Fibroblast of skin of right biceps (primary cell): ENCODE data around the gene ARL6IP5.

Experiments used
- DNase-seq: peaks from one replicate; pipeline ENCODE4 v3.0.0-alpha.2; 2013

Gene ARL6IP5

DNA sequence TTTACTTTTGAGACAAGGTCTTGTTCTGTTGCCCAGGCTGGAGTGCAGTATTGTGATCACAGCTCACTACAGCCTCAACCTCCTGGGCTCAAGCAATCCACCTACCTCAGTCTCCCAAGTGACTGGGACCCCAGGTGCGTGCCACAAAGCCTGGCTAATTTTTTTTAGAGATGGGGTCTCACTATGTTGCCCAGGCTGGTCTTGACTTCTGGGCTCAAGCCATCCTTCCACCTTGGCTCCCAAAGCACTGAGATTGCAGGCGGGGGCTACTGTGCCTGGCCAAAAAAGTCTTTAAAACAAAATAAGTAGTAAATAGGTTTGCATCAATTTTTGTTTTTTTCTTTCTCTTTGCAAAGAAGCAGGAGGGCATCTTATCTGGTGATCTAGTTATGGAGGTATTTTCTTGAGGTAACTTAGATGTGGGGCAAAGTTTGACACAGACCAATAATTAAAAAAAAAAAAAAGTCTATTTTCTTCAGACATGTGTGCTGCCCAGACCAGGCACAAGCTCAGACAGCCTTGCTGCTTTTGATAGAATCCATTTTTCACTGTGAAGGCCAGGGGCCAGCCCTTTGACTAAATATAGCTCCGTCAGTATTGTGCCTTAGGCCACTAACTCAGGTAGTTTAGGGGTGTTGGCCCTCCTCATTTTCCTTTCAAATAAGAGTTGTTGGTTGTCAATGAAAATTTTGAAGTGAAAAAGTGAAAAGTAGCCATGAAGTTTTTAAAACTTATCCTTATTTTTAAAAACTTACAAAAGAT, 2.5 kb downstream of the ARL6IP5 start:
- DNase-seq = no peak

GRCh38 chr3:69088063-69088462, 3.3 kb downstream of the ARL6IP5 start:
- DNase-seq = peak; percentile 52

- peak; percentile 71 for DNase-seq
Measured at GRCh38 chr3:69090021-69090420, 5.3 kb downstream of the ARL6IP5 start.

- no peak for DNase-seq
Measured at GRCh38 chr3:69091389-69092029, 6.8 kb downstream of the ARL6IP5 start.

DNA sequence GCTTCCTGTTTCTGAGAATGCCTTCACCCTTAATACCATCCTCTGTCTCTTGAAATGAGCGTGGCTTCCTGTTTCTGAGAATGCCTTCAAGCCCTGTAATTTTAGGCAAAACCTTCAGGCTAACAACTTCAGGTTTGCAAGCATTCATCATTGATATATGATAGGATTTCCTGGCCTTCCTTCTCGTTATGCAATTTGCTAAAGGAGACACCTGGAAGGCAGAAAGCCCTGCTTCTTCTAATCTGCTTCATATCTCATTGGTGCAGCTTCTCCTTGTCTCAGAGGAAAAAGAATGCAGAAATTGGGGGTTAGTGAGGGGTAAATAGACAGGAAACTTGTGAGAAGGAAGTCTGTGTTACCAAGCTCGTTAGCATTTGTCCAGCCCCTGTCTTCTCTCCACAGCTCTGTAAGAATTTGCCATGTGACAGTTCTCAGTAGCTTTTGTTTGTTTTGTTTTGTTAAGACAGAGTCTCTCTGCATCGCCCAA, 7.3 kb downstream of the ARL6IP5 start:
- no peak for DNase-seq

DNA sequence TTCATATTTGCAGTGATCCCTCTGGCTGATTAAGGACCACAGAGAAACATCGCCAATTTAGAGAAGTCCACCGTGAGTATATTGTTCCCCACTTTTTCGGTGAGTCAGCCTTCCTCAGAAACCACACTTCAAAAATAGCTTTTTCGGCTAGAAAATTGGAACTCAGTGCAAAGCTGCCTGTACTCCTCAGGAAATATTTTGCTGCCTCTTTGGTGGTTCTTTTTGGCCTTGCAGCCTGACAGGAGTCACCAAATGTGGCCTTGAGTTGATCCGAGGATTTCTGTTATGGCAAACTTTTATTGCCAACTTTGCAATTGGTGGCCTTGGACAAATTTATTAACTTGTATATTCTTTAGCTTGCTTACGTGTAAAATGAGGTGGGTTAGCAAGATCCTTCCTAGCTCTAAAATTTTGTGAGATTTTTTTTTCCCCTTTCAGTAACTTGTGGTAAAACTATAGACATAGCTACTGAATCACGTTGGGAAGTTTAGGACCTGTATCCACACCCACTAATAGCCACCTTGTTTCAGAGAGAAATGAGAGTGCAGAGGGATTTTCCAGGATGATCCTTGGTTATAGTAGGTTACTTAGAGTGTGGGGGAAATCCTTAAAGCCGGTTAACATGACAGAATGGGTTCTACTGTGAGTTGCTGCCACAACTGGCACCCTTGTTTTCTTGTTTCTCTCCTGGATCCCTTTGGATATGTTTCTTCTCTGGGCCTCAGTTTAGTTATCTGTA, 9.9 kb downstream of the ARL6IP5 start:
- DNase-seq = peak; percentile 73

DNA sequence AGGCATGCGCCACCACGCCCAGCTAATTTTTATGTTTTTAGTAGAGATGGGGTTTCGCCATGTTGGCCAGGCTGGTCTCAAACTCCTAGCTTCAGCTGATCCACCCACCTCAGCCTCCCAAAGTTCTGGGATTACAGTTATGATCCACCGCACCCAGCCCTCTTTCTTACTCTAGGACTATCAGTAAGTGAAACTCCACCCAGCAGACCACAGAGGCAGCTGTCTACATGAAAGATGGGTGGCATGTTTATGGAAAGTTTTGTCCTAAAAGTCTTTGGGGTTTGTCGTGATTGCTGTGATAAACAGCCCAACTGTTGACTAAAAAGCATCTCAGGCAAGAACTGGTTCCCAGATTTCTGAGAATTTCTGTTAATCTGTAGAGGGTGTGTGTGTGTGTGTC, 10.9 kb downstream of the ARL6IP5 start:
- DNase-seq = no peak

GRCh38 chr3:69096299-69096698, 11.6 kb downstream of the ARL6IP5 start:
- DNase-seq = no peak

DNA sequence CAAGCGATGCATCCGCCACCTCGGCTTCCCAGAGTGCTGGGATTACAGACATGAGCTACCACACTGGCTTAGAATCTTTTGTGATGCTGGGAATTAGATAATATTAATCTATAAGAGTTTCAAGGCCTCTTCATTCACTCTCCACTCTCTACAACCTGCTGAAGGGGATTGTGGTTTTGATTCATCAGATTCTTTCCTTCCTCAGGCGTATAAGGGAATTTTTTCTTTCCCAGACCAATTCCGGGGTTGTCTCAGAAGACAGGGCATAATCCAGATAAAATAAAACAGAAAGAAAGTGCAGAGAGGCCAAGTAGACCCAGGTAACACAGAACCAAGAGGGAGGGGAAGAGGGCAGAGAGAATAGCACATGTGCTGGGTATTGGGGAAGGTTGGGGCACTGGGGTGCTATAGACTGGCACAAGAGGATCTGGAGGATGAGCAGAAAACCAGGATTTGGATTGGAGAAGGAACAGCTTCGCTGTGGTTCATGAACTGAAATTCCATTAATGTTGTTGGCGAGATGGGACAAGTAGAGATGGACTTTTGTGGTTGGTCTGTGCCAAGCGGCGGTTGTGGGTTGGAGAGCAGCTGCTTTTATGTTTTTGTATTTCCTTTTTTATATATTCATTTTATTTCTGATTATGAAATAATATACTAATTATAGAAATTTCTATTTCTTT, 12.8 kb downstream of the ARL6IP5 start:
- no peak for DNase-seq

- DNase-seq = no peak
Measured at GRCh38 chr3:69099576-69099975, 14.8 kb downstream of the ARL6IP5 start.

DNA sequence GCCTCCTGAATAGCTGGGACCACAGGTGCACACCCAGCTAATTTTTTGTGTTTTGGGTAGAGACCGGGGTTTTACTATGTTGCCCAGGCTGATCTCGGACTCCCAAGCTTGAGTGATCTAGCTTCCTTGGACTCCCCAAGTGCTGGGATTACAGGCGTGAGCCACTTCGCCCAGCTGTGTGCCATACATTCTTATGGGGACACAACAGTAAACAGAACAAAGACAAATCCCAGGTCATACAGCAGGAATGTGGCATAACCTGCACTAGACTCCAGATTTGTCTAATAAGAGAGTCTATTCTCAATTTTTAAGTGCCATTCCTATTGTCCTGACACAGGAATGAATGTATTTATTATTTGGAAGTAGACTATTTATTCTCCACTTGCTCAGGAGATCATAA, 17.6 kb downstream of the ARL6IP5 start:
- DNase-seq = no peak

- DNase-seq = no peak
Measured at GRCh38 chr3:69103123-69103522, 18.4 kb downstream of the ARL6IP5 start.

DNA sequence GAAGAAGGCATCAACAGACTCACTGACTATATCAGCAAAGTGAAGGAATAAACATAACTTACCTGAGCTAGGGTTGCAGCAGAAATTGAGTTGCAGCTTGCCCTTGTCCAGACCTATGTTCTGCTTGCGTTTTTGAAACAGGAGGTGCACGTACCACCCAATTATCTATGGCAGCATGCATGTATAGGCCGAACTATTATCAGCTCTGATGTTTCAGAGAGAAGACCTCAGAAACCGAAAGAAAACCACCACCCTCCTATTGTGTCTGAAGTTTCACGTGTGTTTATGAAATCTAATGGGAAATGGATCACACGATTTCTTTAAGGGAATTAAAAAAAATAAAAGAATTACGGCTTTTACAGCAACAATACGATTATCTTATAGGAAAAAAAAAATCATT, 19.8 kb downstream of the ARL6IP5 start:
- no peak for DNase-seq

DNA sequence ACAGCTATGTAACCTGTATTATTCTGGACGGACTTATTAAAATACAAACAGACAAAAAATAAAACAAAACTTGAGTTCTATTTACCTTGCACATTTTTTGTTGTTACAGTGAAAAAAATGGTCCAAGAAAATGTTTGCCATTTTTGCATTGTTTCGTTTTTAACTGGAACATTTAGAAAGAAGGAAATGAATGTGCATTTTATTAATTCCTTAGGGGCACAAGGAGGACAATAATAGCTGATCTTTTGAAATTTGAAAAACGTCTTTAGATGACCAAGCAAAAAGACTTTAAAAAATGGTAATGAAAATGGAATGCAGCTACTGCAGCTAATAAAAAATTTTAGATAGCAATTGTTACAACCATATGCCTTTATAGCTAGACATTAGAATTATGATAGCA, 20.6 kb downstream of the ARL6IP5 start:
- no peak for DNase-seq

DNA sequence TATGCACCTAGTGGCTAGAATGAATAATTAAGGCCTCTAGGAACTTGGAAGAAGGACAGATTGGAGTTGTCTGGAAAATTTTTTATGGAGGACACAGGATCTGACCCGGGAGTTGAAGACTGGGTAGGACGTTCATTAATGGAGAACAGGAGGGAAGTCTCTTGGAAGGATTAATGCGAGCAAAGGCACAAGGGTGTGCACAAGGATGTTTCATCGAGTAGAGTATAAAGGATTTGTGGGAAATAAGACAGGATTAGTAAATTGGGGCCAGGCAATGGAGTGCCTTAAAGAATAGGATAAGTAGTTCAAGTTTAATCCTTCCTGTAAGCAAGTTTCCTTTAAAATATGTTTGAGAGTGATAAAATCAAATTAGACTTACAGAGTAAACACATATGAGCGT, 23.1 kb downstream of the ARL6IP5 start:
- DNase-seq = no peak

- no peak for DNase-seq
Measured at GRCh38 chr3:69108811-69109210, 24.1 kb downstream of the ARL6IP5 start.

DNA sequence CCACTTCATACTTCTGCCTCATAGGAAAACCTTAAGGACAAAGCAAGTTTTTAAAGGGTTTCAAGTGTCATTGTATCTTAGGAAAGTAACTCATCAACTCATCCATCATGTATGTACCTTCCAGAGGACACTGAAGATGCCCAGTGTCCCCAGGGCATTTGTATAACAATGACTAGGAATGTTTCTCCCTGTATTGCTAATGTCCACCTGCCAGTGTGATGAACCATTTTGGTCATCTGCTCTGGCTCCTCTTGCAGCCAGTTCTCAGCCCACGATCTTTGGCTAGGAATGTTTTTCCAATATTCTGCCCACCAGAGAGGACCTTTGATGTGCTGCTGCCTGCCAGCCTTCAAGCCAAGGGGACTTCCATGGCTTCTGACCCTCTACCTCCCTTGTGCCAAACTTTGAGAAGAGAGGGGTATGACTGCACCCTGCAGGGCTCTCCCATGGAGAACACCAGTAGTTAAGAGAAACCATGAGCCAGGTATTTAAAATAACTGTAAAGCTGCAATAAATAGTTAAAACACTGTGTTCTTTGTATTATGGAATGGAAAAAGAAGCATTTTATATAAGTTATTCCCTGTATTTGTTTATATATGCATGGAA, 26.3 kb downstream of the ARL6IP5 start:
- DNase-seq = no peak

DNA sequence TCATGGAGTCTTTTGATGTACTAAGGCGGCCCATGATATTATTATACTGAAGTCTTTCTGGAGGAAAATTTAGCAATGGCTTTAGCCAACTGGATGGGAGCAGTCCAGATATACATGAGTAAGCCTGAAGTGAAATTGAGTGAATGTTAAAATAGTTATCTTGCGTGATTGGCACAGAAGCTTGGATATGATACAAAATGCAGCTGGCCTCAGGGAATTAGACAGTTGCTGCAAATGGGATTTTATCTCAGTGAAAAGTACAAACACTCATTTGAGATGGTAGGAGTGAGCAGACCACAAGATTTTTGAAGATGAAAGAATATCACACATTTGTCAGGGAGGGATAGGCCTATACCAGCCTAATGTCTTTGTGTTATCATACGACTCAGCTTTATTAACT, 28.8 kb downstream of the ARL6IP5 start:
- no peak for DNase-seq

GRCh38 chr3:69115731-69116130, 31.0 kb downstream of the ARL6IP5 start:
- peak; percentile 49 for DNase-seq

- no peak for DNase-seq
Measured at GRCh38 chr3:69116162-69116561, 31.4 kb downstream of the ARL6IP5 start.

DNA sequence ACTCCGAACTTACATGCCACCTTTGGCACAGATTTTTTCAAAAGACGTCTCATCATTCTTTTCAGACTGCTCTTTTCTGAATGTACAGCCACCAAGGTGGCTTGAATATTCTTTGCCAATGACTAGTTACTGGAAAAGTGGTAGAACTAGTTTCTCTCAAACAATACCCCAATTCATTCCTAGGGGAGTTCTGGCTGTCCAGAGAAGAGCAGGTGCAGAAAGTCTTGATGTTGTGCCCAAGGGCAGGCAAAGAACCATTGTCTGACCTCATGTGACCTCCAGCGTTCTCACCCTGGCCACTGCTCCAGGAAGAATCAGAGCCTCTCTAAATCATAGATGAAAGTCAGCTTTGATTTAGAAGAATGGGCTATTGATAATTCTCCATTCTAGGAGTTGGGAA, 32.2 kb downstream of the ARL6IP5 start:
- DNase-seq = no peak

DNA sequence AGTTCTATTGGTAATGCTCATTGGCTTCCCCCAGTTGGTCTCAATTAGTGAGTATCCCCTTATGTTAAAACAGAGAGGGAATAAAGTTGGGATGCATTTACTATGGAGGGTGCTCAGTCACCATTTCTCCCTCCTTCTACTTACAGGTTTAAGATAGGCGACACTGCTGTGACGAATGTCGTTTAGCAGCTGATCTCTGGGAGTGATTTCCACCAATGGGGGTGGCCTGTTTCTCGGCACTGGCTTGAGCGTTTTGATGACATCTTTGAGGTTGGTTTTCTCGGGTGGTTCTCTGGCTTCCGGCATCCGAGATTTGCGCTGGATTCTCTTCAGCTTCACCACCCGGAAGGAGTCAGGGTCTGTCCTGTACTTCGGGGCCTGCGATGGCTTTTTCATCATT, 33.8 kb downstream of the ARL6IP5 start:
- DNase-seq = no peak

DNA sequence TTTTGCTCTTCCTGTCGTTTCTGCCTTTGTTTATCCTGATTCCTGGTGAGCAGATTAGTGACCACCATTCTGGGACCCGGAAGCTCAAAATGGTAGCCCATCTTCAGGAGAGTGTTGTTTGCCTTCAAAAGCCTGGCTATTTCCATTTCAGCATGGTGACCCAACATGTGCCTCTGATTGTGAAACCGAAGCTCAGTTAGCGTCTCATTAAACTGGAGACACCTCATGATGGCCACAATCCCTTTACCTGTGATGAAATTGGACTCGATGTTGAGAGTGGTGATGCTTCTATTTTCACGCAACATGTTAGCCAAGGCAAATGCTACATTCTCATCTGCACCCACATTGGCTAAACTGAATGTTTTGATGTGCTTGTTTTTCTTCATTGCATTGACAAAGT, 34.4 kb downstream of the ARL6IP5 start:
- DNase-seq = no peak
